ENCODE measurements around the gene ATMIN.

- TF ChIP-seq CTCF (IDR thresholded peaks at IDR 0.05; ENCODE audit: low read depth, low read length): no peak
- no peak for TF ChIP-seq EZH2phosphoT487 (IDR thresholded peaks at IDR 0.05; ENCODE audit: low read depth)
These were observed 7.2 kb downstream of the ATMIN start for GRCh38 chr16:81042821-81043220.

Data from OCI-LY3 (cell line).